B cell (primary cell): ENCODE results near the gene XIRP2. TPM values are rescaled to one million over a fixed set of nuclear protein-coding genes. Genes with fewer than 3 reads are reported as not detected.
"Not testable (repeated sequence)": the region's sequence is repeated elsewhere in the genome, so short reads cannot be mapped to it uniquely, and the experiment has no call there.

Experiments used
- ATAC-seq: fragments of 200-7000 bp; cut with Tn5 transposase; one replicate; pipeline ENCODE4 v1.10.0; 2021; ENCODE audit warnings: low read depth, mild to moderate bottlenecking, moderate number of reproducible peaks, moderate library complexity
- CTCF ChIA-PET: fragments of 350-600 bp; sonication (Branson Sonifier 250); formaldehyde crosslinking; loops from one replicate; lab custom pipeline; 2021; ENCODE audit warnings: antibody characterized with exemption, inconsistent platforms; lab: Charles Lee
- POLR2A ChIA-PET: fragments of 350-600 bp; sonication (Branson Sonifier 250); formaldehyde crosslinking; loops from one replicate; lab custom pipeline; 2021; ENCODE audit warnings: antibody characterized with exemption; lab: Charles Lee
- DNase-seq: peaks from one replicate; pipeline ENCODE4 v3.0.0; 2013
- H2AFZ ChIP-seq: 2 replicates; pipeline ENCODE4 v1.6.1; 2012; ENCODE audit warnings: mild to moderate bottlenecking, low read depth, low read length; ENCODE audit not compliant: insufficient read depth, poor library complexity, severe bottlenecking
- H3K27ac ChIP-seq, 2 donors: 1 replicate in 1 of 2; 2 replicates in 1 of 2; pipeline ENCODE4 v1.5.1; 2012 to 2013; ENCODE audit warnings: low read length in 2 of 2, mild to moderate bottlenecking in 2 of 2, moderate library complexity in 1 of 2
- H3K27me3 ChIP-seq, 4 experiments: fragments of 200-600 bp in 1 of 4; sonication (generic) in 1 of 4; replicated peaks in 1 of 4; 1 replicate in 2 of 4; 2 replicates in 2 of 4; pipeline versions ENCODE4 v1.6.1 to v1.7.0; 2013 to 2016; ENCODE audit warnings: low read length in 3 of 4, mild to moderate bottlenecking in 2 of 4, mixed read lengths in 1 of 4, moderate library complexity in 1 of 4; ENCODE audit not compliant: insufficient read depth in 4 of 4, control insufficient read depth in 3 of 4; ENCODE audit errors: control extremely low read depth in 1 of 4
- H3K36me3 ChIP-seq, 2 experiments: replicated peaks in 1 of 2; 1 replicate in 1 of 2; 2 replicates in 1 of 2; pipeline versions ENCODE4 v1.6.1 to v1.7.1; 2013; ENCODE audit warnings: low read length in 1 of 2; ENCODE audit not compliant: insufficient read depth in 2 of 2, control insufficient read depth in 1 of 2; ENCODE audit errors: control extremely low read depth in 1 of 2, extremely low read depth in 1 of 2
- H3K4me1 ChIP-seq, 2 donors: fragments of 200-600 bp in 1 of 2; sonication (generic) in 1 of 2; 1 replicate in 1 of 2; 2 replicates in 1 of 2; pipeline versions ENCODE4 v1.5.1 to v1.6.1; 2013 to 2017; ENCODE audit warnings: low read length in 2 of 2; ENCODE audit not compliant: control insufficient read depth in 2 of 2, insufficient read depth in 2 of 2
- H3K4me2 ChIP-seq: replicated peaks from 2 replicates; pipeline ENCODE3; 2012; ENCODE audit warnings: mild to moderate bottlenecking, low read depth, low read length; ENCODE audit not compliant: poor library complexity, severe bottlenecking
- H3K4me3 ChIP-seq, 5 experiments: fragments of 200-600 bp in 1 of 5; sonication (generic) in 1 of 5; 1 replicate in 3 of 5; 2 replicates in 2 of 5; pipeline versions ENCODE4 v1.5.1 to v1.7.0; 2011 to 2016; ENCODE audit warnings: low read length in 4 of 5, mild to moderate bottlenecking in 4 of 5, low read depth in 2 of 5, control low read depth in 1 of 5, moderate library complexity in 1 of 5; ENCODE audit not compliant: insufficient read depth in 1 of 5; ENCODE audit errors: control extremely low read depth in 1 of 5, extremely low read depth in 1 of 5
- H3K79me2 ChIP-seq: fragments of 200-600 bp; sonication (generic); one replicate; pipeline ENCODE4 v1.6.0; 2016; ENCODE audit warnings: low read length; ENCODE audit not compliant: control insufficient read depth, insufficient read depth
- H3K9ac ChIP-seq: fragments of 200-600 bp; sonication (generic); 2 replicates; pipeline ENCODE4 v1.6.1; 2017; ENCODE audit warnings: mild to moderate bottlenecking, low read length, moderate library complexity
- H3K9me3 ChIP-seq, 3 donors: one replicate each; pipeline versions ENCODE4 v1.6.1 to v1.7.1; 2013; ENCODE audit warnings: low read length in 2 of 3; ENCODE audit not compliant: control insufficient read depth in 2 of 3, insufficient read depth in 1 of 3; ENCODE audit errors: control extremely low read depth in 1 of 3
- H4K20me1 ChIP-seq: 2 replicates; pipeline ENCODE4 v1.6.0; 2012; ENCODE audit warnings: mild to moderate bottlenecking, low read length; ENCODE audit not compliant: insufficient read depth, control insufficient read depth, poor library complexity, severe bottlenecking
- H3K27ac Mint-ChIP-seq: one replicate; pipeline ENCODE4 v1.8.0; 2021; ENCODE audit warnings: mixed read lengths
- H3K27me3 Mint-ChIP-seq: one replicate; pipeline ENCODE4 v1.8.0; 2021; ENCODE audit warnings: mixed read lengths
- H3K4me1 Mint-ChIP-seq: one replicate; pipeline ENCODE4 v1.8.0; 2021; ENCODE audit warnings: mixed read lengths
- H3K4me3 Mint-ChIP-seq: one replicate; pipeline ENCODE4 v1.8.0; 2021; ENCODE audit warnings: mixed read lengths
- H3K9me3 Mint-ChIP-seq: one replicate; pipeline ENCODE4 v1.8.0; 2022; ENCODE audit warnings: mixed read lengths; ENCODE audit not compliant: insufficient read depth
- CTCF ChIP-seq: fragments of 200-600 bp; IDR thresholded peaks from one replicate; pipeline ENCODE4 v1.8.0; 2022; ENCODE audit warnings: antibody characterized with exemption, mild to moderate bottlenecking
- EZH2 ChIP-seq: IDR thresholded peaks from 2 replicates; pipeline ENCODE4 v1.6.1; 2012; ENCODE audit warnings: borderline replicate concordance, low read depth, mild to moderate bottlenecking, moderate library complexity, low read length; ENCODE audit not compliant: insufficient read depth, poor library complexity, severe bottlenecking
- WGBS: methylation state at CpG from one replicate; pipeline ENCODE4 v1.1.5; 2013; ENCODE audit warnings: missing lambda C conversion rate; ENCODE audit not compliant: insufficient coverage; 5-methylcytosine and 5-hydroxymethylcytosine counted together
- intact Hi-C: fragments of 100-400 bp; cut with micrococcal nuclease; formaldehyde crosslinking; loops from one replicate; pipeline ENCODE4 v1.10.0; 2022
- polyA plus RNA-seq: library from polyadenylated mRNA; depleted of rRNA; stranded (reverse); fragments of >200 nt; gene quantifications from 2 replicates; pipeline ENCODE4 v1.2.3, GENCODE V29; 2012
- total RNA-seq, 2 donors: library from RNA; stranded (reverse); fragments of 120-200 nt in 1 of 2; gene quantifications; 1 replicate in 1 of 2; 2 replicates in 1 of 2; pipeline versions ENCODE4 v1.2.3 to v1.2.4, GENCODE V29; 2013 to 2022

The XIRP2 gene
- total and polyA plus RNA-seq, 2 donors (not counting 1 experiment from before 2014, with no cell fraction given) = not detected

DNA sequence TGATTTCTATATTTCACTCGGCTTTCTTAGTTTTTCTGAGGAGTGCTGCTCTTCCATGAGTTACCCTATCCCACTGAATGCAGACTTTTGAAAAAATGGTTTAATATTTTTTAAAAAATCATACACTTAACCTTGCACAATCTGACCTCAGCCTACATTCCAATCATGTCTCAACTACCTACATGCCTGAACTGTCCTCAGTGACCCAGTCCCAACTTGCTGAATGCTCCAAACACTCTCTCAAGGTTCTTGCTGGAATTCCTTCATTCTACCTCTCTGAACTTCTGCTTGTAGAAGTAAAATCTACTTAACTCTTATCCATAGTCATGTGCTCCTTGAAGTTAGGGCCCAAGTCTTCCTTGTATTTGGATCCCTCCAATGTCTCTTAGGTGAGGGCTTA, 181.6 kb downstream of the XIRP2 start:
- no peak for TF ChIP-seq EZH2
- TF ChIP-seq CTCF = no peak
- Mint-ChIP-seq H3K4me1 (no peaks in the 10 kb centered on the region), H3K9me3 (no peaks in the 10 kb centered on the region), H3K27me3 (no peaks in the 10 kb centered on the region), H3K4me3 (no peak overlapping the region), H3K27ac (no peak overlapping the region)
- Histone ChIP-seq H3K4me3 (no peak overlapping the region), H3K36me3 (no peaks in the 10 kb centered on the region), H3K79me2 (no peaks in the 10 kb centered on the region), H3K27ac (no peak overlapping the region), H3K4me2 (no peak overlapping the region), H4K20me1 (no peaks in the 10 kb centered on the region), H2AFZ (no peak overlapping the region), H3K4me1 (no peaks in the 10 kb centered on the region), H3K9ac (no peak overlapping the region), H3K27me3 (no peaks in the 10 kb centered on the region), H3K9me3 (no peaks in the 10 kb centered on the region)
- no CpG with 5 or more reads among the region's 1 CpG for WGBS
- no peak for DNase-seq
- ATAC-seq = no peak
- ChIA-PET CTCF (no interaction called here), POLR2A (no interaction called here)
- intact Hi-C loops = no loop called here

GRCh38 chr2:167075708-167076107, 187.4 kb downstream of the XIRP2 start:
- DNase-seq, H3K79me2 ChIP-seq, POLR2A ChIA-PET, intact Hi-C loops, H3K4me3 ChIP-seq, H3K4me3 Mint-ChIP-seq, H3K9me3 Mint-ChIP-seq, H4K20me1 ChIP-seq, H2AFZ ChIP-seq, H3K27me3 ChIP-seq, ATAC-seq, H3K27me3 Mint-ChIP-seq, H3K9ac ChIP-seq, H3K27ac ChIP-seq, H3K36me3 ChIP-seq, H3K4me1 ChIP-seq, H3K4me2 ChIP-seq, H3K27ac Mint-ChIP-seq, H3K9me3 ChIP-seq, H3K4me1 Mint-ChIP-seq: not testable (repeated sequence)
- CTCF ChIA-PET = interaction anchor here (1.4 kb wide), 1 partner anchor 8 kb away, joined by 3 read pairs; no protein-coding TSS in a partner anchor
- WGBS = 98% methylated on average over 6 of the region's 8 CpGs

DNA sequence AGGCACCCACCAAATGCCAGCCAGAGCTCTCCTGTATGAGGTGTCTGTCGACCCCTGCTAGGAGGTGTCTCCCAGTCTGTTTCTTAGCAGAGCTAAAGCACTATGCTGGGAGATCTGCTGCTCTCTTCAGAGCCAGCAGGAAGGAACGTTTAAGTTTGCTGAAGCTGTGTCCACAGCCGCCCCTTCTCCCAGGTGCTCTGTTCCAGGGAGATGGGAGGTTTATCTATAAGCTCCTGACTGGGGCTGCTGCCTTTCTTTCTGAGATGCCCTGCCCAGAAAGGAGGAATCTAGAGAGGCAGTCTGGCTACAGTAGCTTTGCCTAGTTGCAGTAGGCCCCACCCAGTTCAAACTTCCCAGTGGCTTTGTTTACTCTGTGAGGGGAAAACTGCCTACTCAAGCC, 210.7 kb downstream of the XIRP2 start:
- peaks cover 0 to 11% (median 0%) of the 10 kb centered on the region in 3 donors for H3K9me3 ChIP-seq
- H3K27me3 Mint-ChIP-seq, POLR2A ChIA-PET, H3K27ac ChIP-seq, intact Hi-C loops, H3K4me3 Mint-ChIP-seq, H2AFZ ChIP-seq, H3K27ac Mint-ChIP-seq, H3K27me3 ChIP-seq, H3K79me2 ChIP-seq, H3K4me2 ChIP-seq, H3K4me1 ChIP-seq, H4K20me1 ChIP-seq, H3K9ac ChIP-seq, H3K4me1 Mint-ChIP-seq, H3K4me3 ChIP-seq, DNase-seq, H3K36me3 ChIP-seq, CTCF ChIA-PET, ATAC-seq: not testable (repeated sequence)
- 88% methylated on average over 3 of the region's 3 CpGs for WGBS
- peaks cover 11% of the 10 kb centered on the region for H3K9me3 Mint-ChIP-seq
